SIG-M5 (cell line): ENCODE measurements around the gene PJA1.

Source experiments
- DNase-seq: peaks from one replicate; lab custom pipeline; 2025; lab: John Stamatoyannopoulos, UW

The PJA1 gene

DNA sequence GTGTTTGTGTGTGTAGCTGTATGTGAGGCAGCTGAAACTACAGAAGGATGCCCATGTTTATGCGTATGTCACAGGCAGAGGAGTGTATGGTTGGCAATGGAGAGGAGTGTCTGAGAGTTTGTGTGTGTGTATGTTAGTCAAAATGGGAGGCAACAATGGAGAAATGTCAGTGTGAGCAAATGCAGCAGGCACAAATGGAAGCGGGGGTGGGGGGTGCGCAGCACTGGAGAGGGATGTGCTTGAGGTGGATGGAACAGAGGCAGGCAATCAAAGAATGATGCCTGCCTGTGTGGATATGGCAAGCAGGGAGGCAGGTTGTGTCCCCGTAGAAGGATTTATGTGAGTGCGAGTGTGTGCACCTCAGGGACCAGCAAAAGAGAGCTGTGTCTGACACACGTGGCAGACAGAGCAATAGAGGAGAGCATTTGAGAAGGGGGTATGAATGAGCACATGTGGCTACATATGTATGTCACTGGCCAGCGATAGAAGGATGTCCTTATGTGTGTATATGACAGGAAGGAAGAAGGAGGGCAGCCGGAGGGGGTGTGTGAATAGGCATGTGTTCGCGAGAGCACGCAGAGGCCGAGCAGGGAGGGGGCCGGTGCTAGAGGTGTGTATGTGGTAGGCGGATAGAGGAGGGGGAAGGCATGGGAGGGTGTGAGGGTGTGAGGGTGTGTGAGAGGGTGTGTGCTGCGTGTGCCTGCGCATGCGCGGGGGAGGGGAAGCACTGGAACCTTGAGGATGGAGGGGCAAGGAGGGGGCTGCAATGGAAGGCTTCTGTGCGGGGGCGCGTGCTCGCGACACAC lies 1.1 kb downstream of the PJA1 start:
- DNase-seq = no peak

DNA sequence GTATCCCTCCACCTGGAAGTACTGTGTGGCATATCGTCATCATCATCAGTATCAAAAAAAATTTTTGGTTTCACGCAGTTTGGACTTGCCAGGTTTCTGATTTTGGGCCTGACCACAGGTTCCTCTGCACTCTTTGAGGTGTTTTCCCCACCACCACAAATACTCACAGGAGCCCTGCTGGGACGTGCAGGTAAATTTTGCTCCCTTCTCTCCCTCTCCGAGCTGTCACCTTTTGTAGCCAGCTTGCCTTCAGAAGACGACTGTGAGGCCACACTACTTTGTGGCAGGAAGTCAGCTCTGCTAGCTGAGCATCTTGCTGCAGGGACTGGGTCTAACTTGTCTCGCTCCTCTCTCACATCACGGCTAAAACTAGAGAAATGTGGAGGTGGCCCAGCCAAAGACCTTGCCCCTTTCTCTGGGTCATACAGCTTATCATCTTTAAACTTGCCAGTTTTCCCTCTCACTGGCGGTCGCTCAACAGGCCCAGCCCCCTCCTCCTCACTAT lies 2.8 kb downstream of the PJA1 start:
- DNase-seq = no peak

DNA sequence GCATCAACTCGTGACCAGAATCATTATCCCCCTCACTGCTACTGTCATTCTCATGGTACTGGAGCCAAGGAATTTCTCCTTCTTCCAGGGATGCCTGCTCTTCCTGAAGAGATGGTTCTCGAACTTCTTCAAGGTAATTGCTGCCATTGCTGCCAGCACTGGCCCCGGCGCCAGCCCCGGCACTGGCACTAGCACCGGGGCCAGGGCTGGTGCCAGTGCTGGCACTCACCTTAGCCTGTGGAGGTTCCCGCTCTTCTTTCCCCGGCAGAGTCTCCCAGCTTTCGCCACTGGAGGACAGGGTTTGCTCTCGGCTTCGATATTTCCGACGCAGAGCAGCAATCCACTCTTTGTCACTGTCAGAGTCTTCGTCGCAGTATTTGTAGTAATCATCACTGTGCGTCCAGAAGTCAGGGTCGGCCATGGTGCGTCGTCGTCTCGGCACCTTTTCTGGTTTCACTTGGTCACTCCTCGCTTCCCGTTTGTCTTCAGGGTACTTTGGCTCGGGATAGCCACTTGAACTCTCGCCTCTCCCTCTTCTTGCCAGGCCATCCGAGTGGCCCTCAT lies 3.4 kb downstream of the PJA1 start:
- no peak for DNase-seq

DNA sequence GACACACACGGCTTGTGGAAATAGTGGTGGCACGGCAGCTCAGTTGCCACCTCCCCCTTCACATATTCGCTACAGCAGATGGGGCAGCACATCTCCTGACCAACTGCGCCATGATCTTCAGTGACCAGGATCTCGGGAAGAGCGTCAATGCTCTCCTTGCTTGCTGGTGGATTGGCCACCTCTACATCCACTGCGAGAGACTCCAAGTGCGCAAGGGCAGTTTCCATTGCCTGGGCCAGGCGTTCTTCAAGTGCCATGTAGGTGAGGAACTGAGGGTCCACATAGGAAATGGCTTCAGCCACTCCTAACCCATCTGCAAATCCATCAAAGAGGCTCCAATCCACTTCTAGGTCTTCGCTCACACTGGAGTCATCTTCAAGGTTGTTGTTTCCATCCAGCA lies 3.9 kb downstream of the PJA1 start:
- no peak for DNase-seq

DNA sequence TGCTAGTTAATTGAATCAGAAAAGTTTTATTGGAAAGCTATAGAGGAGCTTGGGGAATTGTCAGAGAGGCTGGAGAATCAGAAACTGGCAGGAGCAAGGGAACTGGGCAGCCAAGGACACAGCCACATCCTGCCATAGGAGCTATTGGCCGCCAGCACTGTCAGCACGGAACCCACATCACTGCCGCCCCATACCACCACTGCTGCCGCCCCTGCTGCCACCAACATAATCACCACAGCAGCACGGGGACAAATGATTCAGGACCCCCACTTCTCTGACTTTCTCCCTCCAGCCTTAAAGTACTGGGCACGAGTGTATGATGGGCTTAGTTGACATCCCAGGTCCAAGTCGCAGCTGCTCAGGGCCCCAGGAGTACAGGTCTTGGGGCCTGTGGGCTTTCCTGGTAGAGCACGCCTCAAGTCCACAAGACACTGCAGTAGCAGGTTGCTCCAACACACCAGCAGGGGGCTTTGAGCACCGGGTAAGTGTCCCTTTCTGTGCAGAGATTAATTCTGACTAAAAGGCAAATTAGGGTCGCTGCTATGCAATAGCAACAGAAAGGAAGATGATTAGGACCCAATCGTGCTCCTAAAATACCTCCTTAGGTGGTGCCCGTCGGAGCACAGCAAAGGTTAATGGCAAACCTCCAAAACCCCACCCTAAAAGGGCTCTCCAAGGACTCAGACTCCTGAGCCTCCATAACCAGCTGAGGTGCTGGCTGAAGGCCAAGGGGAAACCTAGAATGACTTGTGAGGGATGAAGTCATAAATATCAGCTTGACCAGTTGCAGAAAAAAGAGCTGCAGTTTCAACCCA lies 6.9 kb downstream of the PJA1 start:
- DNase-seq = no peak

DNA sequence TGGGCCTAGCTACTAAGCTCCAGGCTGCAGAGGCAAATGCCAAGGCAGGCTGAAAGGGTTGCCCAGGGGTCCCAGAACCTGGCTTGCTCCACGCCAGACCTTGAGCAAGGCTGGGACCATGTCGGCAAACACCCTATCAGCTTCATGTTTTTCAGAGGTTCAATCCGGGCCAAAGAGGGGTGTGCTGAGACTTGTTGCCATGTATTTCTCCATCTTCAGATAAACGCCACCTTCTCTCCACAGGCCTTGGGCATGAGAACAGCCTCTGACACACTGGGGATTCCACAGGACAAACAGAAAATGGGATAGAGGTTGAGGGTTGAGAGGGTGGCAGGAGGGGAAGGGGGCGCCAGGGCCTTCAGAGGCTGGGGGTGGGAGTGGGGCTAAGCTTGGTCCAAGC lies 8.6 kb downstream of the PJA1 start:
- DNase-seq = no peak

DNA sequence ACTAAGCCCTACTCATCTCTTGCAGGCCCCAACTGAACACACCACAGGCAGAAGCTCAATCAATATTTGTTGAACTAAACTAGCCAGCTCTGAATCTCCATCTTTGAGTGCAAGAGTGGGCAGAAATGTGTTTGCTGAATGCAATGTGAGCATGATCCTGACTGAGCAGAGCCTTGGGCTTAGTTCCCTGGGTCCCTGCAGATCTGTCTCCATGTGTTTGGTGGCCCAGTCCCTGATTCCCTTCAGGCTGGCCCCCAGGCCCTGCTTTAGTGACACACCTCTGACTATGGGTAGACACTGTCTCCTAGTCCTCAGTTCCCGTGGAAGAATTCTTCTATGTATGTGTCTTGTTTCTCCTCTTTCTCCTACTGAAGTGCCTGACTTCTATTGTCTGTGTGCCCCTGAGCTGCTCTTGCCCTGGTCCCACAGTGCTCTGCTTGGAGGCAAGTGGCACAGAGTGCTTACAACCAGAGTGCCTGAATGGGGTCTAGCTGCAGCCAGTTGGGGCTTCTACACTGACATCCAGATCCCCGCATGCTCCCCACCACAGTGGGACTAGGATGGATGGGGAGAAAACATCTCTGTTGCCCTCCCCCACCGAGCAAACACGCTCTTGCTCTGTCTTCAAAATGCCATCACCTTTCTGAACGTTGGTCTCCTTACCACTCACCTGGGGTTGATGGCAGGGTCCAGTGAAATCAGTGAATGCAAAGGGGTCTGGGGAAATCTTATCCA lies 9.3 kb downstream of the PJA1 start:
- DNase-seq = no peak

DNA sequence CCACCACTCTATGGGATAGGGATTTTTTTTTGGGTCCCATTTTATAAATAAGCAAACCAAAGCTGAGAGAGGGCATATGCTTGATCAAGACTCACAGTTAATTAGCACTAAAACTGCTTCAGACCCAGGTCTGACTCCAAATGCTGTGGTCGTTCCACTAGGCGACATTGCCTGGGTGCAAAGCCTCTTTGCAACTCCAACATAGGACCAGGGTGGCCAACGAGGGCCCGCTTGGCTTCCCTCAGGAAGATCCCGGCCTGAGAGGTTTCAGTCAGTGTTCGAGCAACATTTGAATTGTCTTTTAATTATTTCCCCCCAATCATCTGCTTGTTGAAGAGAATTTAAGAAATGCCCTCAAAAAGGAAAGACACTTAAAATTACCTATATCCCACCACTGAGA lies 11.2 kb downstream of the PJA1 start:
- DNase-seq = no peak

DNA sequence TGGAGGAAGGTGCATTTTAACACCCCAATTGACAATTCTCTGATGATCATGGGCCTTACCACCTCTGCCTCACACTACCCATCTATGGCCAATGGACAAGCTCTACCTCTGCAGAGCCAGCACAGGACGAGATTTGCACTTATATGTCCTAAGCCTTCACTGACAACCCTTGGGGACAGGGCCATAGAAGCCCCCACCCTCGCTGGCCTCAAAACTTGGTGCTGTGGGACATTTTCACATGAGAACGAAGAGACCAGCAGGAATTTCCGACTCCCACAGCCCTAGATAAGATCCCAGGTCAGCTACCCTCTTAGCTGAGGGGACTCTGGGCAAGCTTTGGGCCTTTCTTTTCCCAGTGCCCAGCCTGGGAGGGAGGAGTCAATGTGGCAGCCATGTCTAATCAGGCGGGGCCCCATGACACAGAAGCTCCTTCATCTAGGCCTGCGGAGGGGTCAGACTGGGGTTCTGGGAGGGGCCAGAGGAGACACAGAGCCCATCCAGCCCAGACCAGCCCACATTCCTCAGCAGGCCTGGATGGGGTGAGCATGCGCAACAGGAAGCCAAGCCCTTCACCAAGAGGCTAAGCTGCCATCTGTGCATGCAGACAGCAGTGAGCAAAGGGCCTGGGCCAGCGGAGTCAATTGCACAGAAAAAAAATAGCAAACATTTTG lies 12.1 kb downstream of the PJA1 start:
- no peak for DNase-seq

DNA sequence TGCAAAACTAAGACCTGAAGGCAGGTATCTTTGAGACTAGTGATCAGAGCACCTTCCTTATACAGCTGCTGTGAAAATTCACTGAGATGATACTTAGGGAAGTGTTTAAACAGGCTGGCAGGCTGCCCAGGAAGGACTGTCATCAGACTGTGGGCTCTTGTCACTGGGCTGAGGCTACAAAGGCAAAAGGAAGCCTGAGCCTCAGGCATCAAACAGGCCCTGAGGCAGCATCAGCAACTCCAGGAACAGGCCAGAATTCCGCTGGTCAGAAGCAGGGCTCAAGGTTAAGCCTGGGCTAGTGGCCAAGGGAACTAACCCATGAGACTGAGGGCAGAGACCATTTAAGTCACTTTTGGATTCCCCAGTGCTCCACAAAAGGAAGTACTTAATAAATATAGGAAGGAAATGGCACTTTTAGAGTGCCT lies 12.8 kb downstream of the PJA1 start:
- DNase-seq = no peak

DNA sequence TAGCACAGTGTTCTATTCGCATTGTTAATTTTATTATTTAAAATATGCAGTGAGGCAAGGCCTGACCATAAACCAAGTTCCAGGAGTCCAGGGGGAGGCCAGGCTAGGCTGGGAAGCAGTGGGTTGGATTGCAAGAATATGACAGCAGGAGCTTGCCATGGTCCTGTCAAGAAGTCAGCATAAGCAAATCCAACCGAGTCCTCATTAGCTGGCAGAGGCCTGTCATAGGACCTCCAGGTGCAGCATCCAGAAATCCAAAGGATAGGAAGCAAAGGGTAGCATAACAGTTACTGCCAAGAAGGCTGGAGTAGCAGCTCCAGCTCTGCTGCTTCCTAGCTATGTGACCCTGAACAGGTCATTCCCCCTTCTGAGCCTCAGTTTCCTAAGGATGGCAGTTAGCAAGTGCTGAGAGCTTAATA lies 13.4 kb downstream of the PJA1 start:
- DNase-seq = no peak

DNA sequence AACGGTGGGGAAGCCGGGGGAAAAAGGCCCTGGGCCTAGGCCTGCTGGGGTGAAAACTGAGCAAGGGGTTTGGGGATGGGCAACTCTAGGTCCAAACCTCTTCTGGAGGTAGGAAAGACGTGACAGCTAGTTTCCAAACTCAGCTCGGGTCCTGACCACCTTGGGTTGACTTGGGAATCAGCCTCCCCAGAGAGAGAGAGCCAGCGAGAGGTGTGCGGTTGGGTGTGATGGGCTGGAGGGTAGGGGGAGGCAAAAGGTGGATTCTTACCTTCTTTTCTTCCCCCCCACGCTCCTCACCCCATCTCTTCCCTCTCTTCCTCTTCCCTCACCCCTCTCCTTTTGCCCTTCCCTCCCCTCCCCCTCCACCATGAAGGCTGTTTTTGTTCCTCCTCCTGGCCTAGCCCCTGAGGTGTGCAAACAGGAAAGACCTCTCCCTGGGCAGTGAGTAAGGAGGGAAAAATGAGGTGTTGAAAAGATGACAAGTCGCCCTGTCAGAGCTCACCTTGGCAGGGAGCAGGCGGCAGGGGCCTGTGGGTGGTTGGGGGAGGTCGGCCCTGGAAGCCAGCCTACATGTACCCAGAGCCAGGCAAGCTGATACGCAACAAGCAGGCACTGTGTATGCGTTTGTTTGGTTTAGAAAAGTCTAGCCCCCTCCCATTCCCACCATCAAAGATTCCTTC lies 14.8 kb downstream of the PJA1 start:
- DNase-seq = no peak

DNA sequence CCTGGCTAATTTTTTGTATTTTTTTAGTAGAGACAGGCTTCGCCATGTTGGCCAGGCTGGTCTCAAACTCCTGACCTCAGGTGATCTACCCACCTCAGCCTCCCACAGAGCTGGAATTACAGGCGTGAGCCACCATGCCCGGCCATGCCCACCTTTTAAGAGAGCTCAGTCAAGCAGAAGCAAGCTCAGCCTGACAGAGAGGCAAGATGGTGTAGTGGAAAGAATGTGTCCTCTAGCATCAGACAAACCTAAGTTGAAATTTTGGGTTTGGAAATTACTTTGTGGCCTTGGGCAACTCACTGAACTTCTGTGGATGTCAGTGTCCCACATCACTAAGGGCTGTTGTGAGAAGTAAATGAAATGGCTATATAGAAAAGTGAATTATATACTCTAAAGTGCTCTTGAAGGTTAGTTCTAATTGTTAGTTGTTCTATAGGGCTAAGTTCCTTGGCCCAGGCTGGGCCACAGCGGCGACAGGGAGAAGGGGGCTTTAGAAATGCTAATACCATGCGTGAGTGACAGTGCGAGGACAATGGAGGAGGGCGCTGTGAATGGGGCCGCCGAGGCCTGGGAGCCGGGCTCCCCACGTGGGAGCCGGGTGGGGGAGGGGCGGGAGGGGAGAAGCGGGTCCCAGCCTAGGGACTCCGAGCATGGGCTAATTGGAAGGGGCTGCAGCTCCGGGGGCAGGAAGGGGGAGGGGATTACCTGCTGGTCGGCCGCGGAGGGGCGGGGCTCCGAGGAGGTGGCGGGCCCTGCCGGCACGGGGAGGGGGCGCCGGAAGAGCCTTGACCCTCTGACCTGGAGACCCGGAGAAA lies 15.6 kb downstream of the PJA1 start:
- no peak for DNase-seq

DNA sequence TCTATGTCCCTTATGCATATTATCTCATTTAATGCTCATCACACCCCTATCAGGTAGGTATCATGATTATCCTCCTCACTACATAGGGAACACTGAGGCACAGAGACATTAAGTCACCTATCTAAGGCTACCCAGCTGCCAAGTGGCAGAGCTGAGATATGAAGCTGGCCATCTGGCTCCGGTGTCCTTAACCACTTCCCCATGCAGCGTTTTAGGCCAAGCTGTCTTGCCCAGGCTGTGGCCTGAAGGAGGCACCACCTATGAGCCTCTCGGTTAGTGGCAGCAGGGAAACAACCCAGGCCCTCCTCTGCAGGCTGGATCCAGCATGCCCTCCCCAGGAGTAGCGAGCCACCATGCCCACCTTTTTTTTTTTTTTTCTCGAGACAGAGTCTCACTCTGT lies 16.3 kb downstream of the PJA1 start:
- no peak for DNase-seq

DNA sequence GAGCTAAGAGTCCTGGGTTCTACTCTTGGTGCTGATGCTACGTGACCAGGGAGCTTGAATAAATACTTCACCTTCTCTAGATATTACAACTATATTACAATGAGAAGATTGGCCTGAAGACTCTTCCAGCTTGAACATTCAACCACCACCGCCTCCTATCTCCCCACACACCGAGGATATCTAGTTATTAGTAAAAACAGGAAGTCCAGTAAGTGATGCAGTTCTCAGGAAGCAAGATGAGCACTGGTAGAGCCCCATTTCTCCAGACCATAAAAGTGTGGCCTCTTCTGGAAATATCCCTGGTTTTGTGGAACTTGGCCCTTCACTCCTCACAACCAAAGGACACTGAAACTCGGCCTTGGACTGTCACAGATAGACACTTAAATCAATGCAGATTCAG lies 18.5 kb downstream of the PJA1 start:
- DNase-seq = no peak

DNA sequence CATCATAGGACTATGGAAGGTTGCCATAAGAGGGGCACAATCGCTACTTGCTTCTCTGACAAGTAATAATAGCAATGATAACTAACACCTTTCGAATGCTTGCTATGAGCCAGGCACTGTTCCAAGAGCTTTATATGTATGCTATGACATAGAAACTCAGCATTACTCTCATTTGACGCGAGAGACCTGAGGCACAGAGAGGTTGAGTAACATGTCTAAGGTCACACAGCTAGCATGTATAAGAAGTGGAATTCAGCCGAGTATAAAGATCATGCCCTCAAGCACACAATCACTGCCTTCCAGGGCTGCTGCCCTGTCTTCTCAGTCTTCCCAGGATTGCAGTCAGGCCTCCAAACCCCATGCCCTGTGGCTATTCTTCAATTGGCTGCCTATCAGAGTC lies 19.5 kb downstream of the PJA1 start:
- DNase-seq = no peak

DNA sequence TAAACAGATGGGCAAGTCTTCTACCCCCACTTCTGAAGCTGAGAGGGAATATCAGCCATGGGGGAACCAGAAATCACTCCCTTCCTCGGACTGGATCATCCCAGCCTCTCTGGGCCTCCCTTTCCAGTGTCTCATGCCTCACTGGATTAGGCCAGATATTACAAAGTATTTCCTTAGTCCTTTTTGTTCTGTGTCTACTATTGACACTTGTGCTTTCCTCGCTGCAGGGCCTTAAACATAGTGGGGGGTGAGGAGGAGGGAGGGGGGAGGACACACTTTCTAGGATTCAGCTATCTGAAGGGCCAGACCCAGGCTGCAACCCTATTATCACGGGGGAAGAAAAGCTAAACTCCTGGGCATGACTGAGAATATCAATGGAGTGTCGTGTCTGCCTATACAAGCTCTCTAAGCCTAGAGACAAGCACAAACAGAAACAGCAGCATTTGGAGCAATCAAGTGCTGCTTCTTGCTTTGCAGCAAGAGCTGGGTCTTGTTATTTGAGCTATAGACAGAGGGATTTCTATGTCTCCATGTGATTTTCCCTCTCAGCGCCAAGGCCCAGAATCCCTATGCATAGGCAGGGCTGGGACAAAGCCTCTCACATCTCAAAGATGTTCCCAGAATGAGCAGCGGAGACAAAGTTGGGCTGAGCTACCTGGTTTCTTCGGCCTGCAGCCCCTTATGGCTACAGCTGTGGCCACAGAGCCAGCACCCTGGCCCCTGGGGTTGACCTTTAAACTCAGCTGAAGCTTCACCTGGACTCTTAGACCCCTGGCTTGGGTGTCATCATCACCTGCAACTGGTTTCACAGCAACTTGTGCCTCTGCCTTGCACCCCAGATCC lies 20.2 kb downstream of the PJA1 start:
- no peak for DNase-seq

DNA sequence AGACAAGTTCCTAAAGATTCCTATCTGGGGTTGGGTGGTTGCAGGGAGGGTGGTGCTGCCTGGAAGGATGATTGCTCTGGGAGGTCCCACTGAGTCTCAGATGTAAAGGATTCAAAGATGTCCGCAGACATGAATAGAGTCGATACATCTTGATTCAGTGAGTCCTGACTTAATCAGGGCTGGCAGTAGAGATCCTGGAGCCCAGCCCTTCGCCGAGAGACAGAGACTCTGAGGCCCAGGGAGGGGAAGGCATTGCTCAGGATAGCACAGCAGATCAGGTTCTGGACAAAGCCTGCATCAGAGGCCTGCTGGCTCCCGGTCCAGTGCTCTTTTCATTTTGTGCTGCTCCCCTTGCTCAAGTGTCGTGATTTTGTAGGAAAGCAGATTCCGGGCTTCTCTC lies 21.7 kb downstream of the PJA1 start:
- DNase-seq = no peak

DNA sequence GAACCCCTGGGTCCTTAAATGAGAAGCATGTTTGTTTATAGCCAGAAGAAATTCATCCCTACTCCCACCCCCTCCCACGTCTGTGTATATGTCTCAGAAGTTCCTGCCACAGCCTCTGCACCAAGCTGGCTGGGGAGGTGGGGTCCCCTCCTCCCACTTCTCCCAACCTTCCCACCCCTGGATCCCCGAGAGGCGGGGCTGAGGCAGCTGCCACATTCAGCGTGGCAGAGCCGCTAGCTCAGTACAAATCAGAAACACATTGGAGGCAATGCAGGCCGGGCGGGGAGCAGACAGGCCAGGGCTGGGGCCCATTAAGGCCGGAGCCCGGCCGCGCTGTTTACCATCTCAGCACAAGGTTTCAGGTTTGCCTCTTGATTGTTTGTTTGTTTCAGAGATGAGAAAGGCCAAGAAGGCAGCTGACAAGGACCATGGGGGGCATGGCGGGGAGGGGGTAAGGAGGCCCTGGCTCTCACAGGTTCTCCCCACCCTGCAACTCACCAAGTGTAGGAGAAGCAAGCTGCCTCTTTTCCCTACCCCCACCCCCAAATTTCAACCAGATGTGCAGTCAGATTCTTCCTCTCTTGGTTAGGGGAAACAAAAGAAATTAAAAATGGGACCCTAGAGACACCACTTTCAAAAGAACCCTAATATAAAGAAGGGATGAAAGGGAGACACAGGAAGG lies 22.3 kb downstream of the PJA1 start:
- DNase-seq = no peak
